ENCODE results near the gene CCDC28B. TPM values are rescaled to one million over a fixed set of nuclear protein-coding genes. Genes with fewer than 3 reads are reported as not detected.
A peak's percentile ranks its signal among the peaks of the same experiment; 100 is the strongest.

CCDC28B gene
- total RNA-seq, 1 experiment from 2014 or later, result 15.6 TPM

DNA sequence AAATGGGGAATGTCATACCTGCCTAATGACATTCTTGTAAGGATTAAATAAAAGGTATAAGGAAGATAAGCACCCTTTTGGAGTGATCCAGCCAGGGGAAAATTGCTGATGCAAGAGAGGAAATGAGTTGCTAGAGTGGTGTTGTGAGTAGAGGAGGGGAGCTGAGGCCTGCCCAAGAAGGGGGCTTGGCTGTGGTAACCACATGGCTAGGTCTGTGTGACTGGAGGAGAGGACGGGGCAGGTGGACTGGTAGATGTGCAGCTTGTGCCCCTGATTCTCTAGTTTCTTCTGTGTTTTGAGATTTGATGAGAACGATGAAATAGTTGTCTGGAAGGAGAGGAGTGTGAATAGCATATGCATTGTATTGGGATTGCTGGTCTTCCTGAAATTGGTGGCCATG lies 14.3 kb upstream of the CCDC28B start:
- CTCF ChIA-PET, result no interaction called here
- POLR2A ChIA-PET (ENCODE audit: low non-redundant PET), result no interaction called here
- TF ChIP-seq CTCF (conservative IDR thresholded peaks at IDR 0.05; ENCODE audit: low read depth, low read length), result no peak
- TF ChIP-seq EZH2 (IDR thresholded peaks at IDR 0.05; ENCODE audit: borderline replicate concordance, low read depth, low read length, poor library complexity, severe bottlenecking), result no peak
- intact Hi-C loops (cut with micrococcal nuclease; ENCODE audit: unreplicated experiment), result no loop called here
- Histone ChIP-seq H3K27ac (ENCODE audit: low read depth, low read length, poor library complexity, severe bottlenecking) (peak overlapping the region; percentile 60), H3K9me3 (ENCODE audit: low read depth, low read length, poor library complexity, severe bottlenecking) (no peaks in the 10 kb centered on the region), H3K4me1 (ENCODE audit: insufficient read depth, low read length, poor library complexity, severe bottlenecking) (peaks cover 17% of the 10 kb centered on the region), H3K27me3 (replicated peaks; ENCODE audit: insufficient read depth, low read depth, low read length, poor library complexity) (no peaks in the 10 kb centered on the region), H3K4me3 (ENCODE audit: low read depth, low read length, poor library complexity, severe bottlenecking) (no peak overlapping the region), H3K36me3 (ENCODE audit: insufficient read depth, low read length, poor library complexity, severe bottlenecking) (peaks cover 85% of the 10 kb centered on the region)
- no TSS peak for BruUV-seq (replicated peaks)
- no peak for DNase-seq (ENCODE audit: low spot score)

DNA sequence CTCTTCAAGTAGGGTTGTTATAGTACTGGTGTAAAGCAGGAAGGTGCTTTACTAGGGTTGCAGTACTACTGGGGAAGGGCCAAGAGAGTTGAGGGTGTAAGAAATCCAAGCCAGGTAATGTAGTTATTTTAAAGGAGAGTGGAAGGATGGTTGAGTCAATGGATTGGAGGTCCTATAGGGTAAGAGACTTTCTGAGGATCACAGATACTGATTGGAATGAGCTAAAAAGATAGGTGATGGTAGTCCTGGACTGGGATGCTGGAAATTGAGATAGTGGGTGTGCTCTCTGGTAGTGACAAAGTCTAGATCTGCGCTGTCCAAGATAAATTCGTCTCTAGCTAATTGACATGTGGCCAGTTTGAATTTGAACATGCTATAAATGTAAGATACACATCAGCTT lies 13.9 kb upstream of the CCDC28B start:
- DNase-seq (ENCODE audit: low spot score), result no peak
- Histone ChIP-seq H3K4me1 (ENCODE audit: insufficient read depth, low read length, poor library complexity, severe bottlenecking) (peaks cover 13% of the 10 kb centered on the region), H3K9me3 (ENCODE audit: low read depth, low read length, poor library complexity, severe bottlenecking) (no peaks in the 10 kb centered on the region), H3K27ac (ENCODE audit: low read depth, low read length, poor library complexity, severe bottlenecking) (peak overlapping the region; percentile 60), H3K4me3 (ENCODE audit: low read depth, low read length, poor library complexity, severe bottlenecking) (no peak overlapping the region), H3K27me3 (replicated peaks; ENCODE audit: insufficient read depth, low read depth, low read length, poor library complexity) (no peaks in the 10 kb centered on the region), H3K36me3 (ENCODE audit: insufficient read depth, low read length, poor library complexity, severe bottlenecking) (peaks cover 85% of the 10 kb centered on the region)
- ChIA-PET CTCF (no interaction called here), POLR2A (ENCODE audit: low non-redundant PET) (no interaction called here)
- BruUV-seq (replicated peaks), result no TSS peak
- TF ChIP-seq CTCF (conservative IDR thresholded peaks at IDR 0.05; ENCODE audit: low read depth, low read length) (no peak), EZH2 (IDR thresholded peaks at IDR 0.05; ENCODE audit: borderline replicate concordance, low read depth, low read length, poor library complexity, severe bottlenecking) (no peak)
- intact Hi-C loops (cut with micrococcal nuclease; ENCODE audit: unreplicated experiment), result no loop called here

- Histone ChIP-seq H3K27ac (ENCODE audit: low read depth, low read length, poor library complexity, severe bottlenecking) (no peak overlapping the region), H3K9me3 (ENCODE audit: low read depth, low read length, poor library complexity, severe bottlenecking) (no peaks in the 10 kb centered on the region), H3K4me3 (ENCODE audit: low read depth, low read length, poor library complexity, severe bottlenecking) (no peak overlapping the region), H3K27me3 (replicated peaks; ENCODE audit: insufficient read depth, low read depth, low read length, poor library complexity) (no peaks in the 10 kb centered on the region), H3K36me3 (ENCODE audit: insufficient read depth, low read length, poor library complexity, severe bottlenecking) (peaks cover 85% of the 10 kb centered on the region), H3K4me1 (ENCODE audit: insufficient read depth, low read length, poor library complexity, severe bottlenecking) (peaks cover 5% of the 10 kb centered on the region)
- no peak for TF ChIP-seq CTCF (conservative IDR thresholded peaks at IDR 0.05; ENCODE audit: low read depth, low read length)
- POLR2A ChIA-PET (ENCODE audit: low non-redundant PET), result no interaction called here
- intact Hi-C loops (cut with micrococcal nuclease; ENCODE audit: unreplicated experiment), result no loop called here
- CTCF ChIA-PET, result no interaction called here
- BruUV-seq (replicated peaks), result no TSS peak
- DNase-seq (ENCODE audit: low spot score), result no peak
Observed at GRCh38 chr1:32187850-32188249, 12.5 kb upstream of the CCDC28B start.
